Lower leg skin (tissue), 3 donors: Measurements from ENCODE around the gene SMAD9.

Experiments
- POLR2A ChIP-seq, 2 donors: fragments of 450-650 bp; IDR thresholded peaks; one replicate each; pipeline ENCODE4 v1.6.1; 2016 to 2017; ENCODE audit warnings: antibody characterized with exemption in 2 of 2, mild to moderate bottlenecking in 1 of 2, moderate library complexity in 1 of 2
- TF ChIP-seq, protein P1 (sequence below), 3 donors: fragments of 450-650 bp; IDR thresholded peaks; one replicate each; pipeline ENCODE4 v1.5.1; 2016; ENCODE audit warnings: antibody characterized with exemption in 3 of 3, mild to moderate bottlenecking in 3 of 3, moderate library complexity in 2 of 3

DNA sequence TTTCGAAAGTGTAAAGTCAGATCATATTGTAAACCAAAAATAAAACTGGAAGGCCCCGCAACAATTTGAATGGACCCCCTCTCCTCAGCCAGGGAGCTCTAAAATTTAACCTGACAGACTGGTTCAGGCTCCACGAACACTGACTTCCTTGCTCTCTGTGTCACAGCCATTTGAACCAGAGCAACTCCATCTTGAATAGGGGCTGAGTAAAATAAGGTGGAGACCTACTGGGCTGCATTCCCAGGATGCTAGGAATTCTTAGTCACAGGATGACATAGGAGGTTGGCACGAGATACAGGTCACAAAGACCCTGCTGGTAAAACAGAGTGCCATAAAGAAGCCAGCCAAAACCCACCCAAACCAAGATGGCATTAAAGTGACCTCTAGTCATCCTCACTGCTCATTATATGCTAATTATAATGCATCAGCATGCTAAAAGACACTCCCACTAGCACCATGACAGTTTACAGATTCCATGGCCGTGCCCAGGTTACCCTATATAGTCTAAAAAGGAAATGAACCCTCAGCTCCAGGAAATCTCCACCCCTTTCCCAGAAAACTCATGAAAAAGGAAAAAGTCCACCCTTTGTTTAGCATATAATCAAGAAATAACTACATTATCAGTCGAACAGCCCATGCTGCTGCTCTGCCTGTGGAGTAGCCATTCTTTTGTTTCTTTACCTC is 57.9 kb downstream of the SMAD9 start:
- TF ChIP-seq, protein P1, sequence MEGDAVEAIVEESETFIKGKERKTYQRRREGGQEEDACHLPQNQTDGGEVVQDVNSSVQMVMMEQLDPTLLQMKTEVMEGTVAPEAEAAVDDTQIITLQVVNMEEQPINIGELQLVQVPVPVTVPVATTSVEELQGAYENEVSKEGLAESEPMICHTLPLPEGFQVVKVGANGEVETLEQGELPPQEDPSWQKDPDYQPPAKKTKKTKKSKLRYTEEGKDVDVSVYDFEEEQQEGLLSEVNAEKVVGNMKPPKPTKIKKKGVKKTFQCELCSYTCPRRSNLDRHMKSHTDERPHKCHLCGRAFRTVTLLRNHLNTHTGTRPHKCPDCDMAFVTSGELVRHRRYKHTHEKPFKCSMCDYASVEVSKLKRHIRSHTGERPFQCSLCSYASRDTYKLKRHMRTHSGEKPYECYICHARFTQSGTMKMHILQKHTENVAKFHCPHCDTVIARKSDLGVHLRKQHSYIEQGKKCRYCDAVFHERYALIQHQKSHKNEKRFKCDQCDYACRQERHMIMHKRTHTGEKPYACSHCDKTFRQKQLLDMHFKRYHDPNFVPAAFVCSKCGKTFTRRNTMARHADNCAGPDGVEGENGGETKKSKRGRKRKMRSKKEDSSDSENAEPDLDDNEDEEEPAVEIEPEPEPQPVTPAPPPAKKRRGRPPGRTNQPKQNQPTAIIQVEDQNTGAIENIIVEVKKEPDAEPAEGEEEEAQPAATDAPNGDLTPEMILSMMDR (IDR thresholded peaks at IDR 0.05) = no peak
- no peak for TF ChIP-seq POLR2A (IDR thresholded peaks at IDR 0.05)
